A204.1 (cell line): ENCODE data around the gene PCGF2.

Experiments
- FAIRE-seq: peaks from 2 replicates; lab custom pipeline; 2012; peaks lifted over from hg19 to GRCh38; lab: Jason Lieb, UNC

PCGF2 gene

DNA sequence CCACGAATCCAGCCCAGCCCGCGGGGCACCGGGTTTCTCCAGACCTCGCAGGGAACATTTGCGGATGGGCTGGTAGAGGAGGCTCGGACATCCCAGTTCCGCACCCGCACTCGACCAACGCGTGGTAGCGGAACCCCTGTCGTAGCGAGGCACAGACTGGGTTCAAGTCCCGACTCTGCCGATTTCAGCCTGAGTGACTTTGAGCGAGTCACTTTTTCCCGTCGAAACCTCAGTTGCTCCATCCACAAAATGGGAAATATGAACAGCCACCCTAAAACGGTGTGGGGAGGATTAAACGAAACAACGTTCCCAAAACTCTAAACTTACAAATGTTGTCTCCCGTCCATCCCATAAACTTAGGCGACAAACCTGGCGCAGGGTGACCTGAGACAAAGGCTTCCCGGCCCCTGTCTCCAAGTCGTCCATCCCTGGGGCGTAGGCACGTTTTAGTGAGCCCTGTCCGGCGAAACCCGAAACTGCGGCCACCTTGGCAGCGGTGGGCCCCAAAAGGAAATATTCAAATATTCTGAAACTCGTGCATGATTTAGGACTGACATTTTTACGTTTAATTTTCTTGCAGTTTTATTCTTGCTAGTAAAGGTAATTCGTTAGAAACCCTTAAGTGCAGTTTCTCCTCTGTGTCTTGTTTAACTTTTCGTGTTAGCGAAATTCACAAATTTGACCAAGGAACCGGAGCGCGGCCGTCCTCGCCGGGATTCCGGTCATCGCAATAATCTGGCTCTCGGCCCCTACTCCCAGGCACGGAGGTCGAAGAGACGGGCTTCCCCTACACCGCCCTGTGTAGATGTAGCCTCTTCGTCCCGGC is 45.0 kb downstream of the PCGF2 start:
- FAIRE-seq = no peak

GRCh38 chr17:38702166-38702915 is 45.8 kb downstream of the PCGF2 start:
- no peak for FAIRE-seq

GRCh38 chr17:38701504-38702165 is 46.5 kb downstream of the PCGF2 start:
- no peak for FAIRE-seq

DNA sequence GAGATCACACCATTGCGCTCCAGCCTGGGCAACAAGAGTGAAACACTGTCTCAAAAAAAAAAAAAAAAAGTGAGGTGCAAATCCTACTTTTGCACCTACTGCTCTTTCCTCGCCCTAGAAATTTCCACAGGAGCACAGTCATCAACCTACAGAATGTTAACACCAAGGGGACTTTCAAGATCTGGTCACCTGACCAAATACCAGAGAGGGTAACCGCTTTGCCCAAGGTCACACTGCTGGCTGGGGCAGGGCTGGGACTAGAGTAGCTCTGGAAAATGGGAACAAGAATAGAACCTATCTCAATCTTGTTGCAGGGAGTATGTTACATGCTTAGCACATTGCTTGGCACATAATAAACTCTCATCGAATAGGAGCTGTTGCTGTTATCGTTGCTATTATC is 49.4 kb downstream of the PCGF2 start:
- no peak for FAIRE-seq

DNA sequence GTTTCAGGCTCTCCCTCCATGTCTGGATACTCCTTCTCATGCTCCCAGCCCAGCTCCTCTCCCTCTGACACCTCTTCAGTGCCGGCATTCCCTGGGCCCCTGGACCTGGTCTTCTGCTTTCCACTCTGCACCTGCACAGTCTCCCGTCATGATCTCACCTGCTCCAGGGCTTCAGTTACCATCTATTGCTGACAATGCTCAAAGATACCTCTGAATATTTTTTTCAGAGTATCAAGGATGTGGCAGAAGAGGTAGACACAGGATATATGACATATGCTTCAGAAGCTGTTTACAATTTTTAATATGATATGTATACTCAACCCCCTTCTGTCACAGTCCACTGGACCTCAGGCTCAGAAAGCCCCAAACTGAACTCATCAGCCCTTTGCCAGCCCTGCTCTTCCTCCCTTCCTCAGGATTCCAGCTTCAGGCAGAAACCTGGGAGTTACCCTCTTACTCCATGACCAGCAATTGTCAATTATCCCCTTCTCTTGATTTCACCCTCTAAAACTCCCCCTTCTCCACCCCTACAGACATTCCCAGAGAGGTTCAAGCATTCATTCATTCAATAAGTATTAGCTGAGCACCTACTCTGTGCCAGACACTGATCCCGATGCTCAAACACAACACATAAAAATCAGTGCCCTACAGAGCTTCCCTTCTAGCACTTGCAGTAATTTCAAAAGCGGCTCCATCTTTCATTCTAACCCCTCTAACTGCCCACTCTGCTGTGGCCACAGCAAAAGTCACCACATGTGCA is 50.9 kb downstream of the PCGF2 start:
- FAIRE-seq = no peak

GRCh38 chr17:38693700-38694329 is 54.3 kb downstream of the PCGF2 start:
- FAIRE-seq = no peak

DNA sequence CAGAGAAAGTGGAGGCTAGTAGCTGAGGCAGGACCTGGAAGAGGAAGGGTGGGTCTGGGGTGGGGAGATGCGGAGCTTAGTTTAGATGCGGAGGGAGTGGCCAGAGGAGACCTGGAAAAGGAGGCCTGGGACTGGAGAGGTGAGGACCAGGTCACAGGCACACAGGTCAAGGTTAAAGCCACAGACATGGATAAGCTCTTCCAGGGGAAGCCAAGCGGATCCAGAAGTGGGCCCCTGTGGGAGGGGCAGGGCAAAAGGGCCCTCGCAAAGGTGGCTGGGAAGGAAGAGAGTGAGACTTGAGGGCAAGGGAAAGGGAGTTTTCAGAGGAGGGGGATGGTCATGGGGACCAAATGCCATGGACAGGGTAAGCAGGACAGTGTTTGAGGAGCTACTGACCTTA is 57.0 kb downstream of the PCGF2 start:
- FAIRE-seq = no peak

DNA sequence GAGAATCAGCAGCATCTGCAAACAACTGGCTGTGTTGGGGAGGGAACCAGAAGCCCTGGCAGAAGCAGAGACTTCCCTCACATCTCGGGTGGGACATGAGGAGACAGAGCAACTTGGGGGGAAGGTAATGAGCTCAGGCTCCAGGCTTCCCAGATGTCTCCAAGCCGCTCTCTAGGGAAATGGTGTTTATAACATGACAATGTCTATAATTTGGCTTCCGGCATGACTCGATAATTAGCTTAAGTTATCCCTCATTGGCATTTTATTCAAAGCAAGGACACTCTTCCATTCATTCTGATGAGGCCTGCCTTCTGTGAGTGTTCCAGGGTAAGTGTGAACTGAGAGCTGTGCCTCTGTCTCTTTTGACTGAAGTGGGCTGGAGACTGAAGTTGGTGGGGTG is 57.8 kb downstream of the PCGF2 start:
- FAIRE-seq = no peak

DNA sequence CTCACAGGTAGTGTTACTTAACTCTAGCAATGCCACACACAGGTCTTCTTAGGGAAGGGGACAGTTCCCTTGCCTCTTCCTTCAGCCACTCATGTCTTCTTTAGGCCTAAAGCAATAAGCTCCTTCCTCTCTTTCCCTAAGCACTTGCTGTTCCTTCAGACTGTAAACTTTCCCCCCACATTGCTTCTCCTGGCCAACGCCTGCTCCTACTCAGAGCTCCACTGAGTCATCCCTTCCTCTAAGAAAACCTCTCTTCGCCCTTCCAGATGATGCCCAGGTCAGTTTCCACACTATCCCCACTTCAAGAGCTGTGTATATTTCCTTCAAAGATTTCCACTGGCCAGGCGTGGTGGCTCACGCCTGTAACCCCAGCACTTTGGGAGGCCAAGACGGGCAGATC is 60.9 kb downstream of the PCGF2 start:
- no peak for FAIRE-seq

GRCh38 chr17:38685491-38685890 is 62.6 kb downstream of the PCGF2 start:
- no peak for FAIRE-seq
